Measurements from ENCODE around the gene GUSB. TPM values are rescaled to one million over a fixed set of nuclear protein-coding genes. Genes with fewer than 3 reads are reported as not detected.

The GUSB gene
- total and polyA plus RNA-seq, 2 of the 8 experiments (the other 6 are each of a cell fraction or from before 2014, with no cell fraction given), result 43.6 to 71.3 TPM

GRCh38 chr7:65962033-65962432, 20.0 kb downstream of the GUSB start (continued):
- no peak for TF ChIP-seq E2F6 (IDR thresholded peaks at IDR 0.05)

All from H1 (cell line).